Liver (tissue), 3 donors: Measurements from ENCODE around the gene SLC7A4.

Source experiments
- CTCF ChIP-seq: fragments of 150-350 bp; IDR thresholded peaks from 2 replicates; pipeline ENCODE4 v1.5.1; 2017; ENCODE audit warnings: improper control_type of control experiment, low read depth, low read length; ENCODE audit not compliant: missing input control
- MAX ChIP-seq: IDR thresholded peaks from 2 replicates; pipeline ENCODE4 v1.6.1; 2016; ENCODE audit warnings: antibody characterized with exemption
- RAD21 ChIP-seq, 2 donors: IDR thresholded peaks; 2 replicates each; pipeline ENCODE4 v1.6.1; 2016; ENCODE audit warnings: antibody characterized with exemption in 2 of 2, mild to moderate bottlenecking in 2 of 2
- SP1 ChIP-seq: IDR thresholded peaks from 2 replicates; pipeline ENCODE4 v1.6.1; 2018; ENCODE audit warnings: antibody characterized with exemption, mild to moderate bottlenecking
- TF ChIP-seq, protein P1 (sequence below): IDR thresholded peaks from 2 replicates; pipeline ENCODE4 v1.6.1; 2016; ENCODE audit warnings: antibody characterized with exemption, mild to moderate bottlenecking
- TF ChIP-seq, protein P2 (sequence below): IDR thresholded peaks from 2 replicates; pipeline ENCODE4 v1.6.1; 2016; ENCODE audit warnings: antibody characterized with exemption
- donor health status: healthy.
- donor health status: healthy.

GRCh38 chr22:21054714-21055563, 22.6 kb upstream of the SLC7A4 start:
- TF ChIP-seq CTCF (no peak), MAX (no peak), RAD21 (IDR thresholded peaks at IDR 0.05) (no peak), SP1 (no peak)
- TF ChIP-seq, protein P1, sequence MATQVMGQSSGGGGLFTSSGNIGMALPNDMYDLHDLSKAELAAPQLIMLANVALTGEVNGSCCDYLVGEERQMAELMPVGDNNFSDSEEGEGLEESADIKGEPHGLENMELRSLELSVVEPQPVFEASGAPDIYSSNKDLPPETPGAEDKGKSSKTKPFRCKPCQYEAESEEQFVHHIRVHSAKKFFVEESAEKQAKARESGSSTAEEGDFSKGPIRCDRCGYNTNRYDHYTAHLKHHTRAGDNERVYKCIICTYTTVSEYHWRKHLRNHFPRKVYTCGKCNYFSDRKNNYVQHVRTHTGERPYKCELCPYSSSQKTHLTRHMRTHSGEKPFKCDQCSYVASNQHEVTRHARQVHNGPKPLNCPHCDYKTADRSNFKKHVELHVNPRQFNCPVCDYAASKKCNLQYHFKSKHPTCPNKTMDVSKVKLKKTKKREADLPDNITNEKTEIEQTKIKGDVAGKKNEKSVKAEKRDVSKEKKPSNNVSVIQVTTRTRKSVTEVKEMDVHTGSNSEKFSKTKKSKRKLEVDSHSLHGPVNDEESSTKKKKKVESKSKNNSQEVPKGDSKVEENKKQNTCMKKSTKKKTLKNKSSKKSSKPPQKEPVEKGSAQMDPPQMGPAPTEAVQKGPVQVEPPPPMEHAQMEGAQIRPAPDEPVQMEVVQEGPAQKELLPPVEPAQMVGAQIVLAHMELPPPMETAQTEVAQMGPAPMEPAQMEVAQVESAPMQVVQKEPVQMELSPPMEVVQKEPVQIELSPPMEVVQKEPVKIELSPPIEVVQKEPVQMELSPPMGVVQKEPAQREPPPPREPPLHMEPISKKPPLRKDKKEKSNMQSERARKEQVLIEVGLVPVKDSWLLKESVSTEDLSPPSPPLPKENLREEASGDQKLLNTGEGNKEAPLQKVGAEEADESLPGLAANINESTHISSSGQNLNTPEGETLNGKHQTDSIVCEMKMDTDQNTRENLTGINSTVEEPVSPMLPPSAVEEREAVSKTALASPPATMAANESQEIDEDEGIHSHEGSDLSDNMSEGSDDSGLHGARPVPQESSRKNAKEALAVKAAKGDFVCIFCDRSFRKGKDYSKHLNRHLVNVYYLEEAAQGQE, result no peak
- TF ChIP-seq, protein P2, sequence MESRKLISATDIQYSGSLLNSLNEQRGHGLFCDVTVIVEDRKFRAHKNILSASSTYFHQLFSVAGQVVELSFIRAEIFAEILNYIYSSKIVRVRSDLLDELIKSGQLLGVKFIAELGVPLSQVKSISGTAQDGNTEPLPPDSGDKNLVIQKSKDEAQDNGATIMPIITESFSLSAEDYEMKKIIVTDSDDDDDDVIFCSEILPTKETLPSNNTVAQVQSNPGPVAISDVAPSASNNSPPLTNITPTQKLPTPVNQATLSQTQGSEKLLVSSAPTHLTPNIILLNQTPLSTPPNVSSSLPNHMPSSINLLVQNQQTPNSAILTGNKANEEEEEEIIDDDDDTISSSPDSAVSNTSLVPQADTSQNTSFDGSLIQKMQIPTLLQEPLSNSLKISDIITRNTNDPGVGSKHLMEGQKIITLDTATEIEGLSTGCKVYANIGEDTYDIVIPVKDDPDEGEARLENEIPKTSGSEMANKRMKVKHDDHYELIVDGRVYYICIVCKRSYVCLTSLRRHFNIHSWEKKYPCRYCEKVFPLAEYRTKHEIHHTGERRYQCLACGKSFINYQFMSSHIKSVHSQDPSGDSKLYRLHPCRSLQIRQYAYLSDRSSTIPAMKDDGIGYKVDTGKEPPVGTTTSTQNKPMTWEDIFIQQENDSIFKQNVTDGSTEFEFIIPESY, result no peak
